Loucy (cell line): ENCODE measurements around the gene GDAP2.

Source experiments
- H2AFZ ChIP-seq: fragments of 200-600 bp; sonication (generic); 2 replicates; pipeline ENCODE4 v1.6.0; 2016; ENCODE audit warnings: antibody characterized with exemption, mild to moderate bottlenecking, low read length, moderate library complexity
- H3F3A ChIP-seq: fragments of 200-600 bp; 2 replicates; pipeline ENCODE4 v1.6.0; 2016; ENCODE audit warnings: antibody characterized with exemption, low read depth, mild to moderate bottlenecking
- H3K27me3 ChIP-seq: fragments of 200-600 bp; sonication (generic); 2 replicates; pipeline ENCODE4 v1.6.1; 2014; ENCODE audit warnings: low read length, mild to moderate bottlenecking; ENCODE audit not compliant: insufficient read depth, poor library complexity, severe bottlenecking
- H3K36me3 ChIP-seq: fragments of 200-600 bp; sonication (generic); 2 replicates; pipeline ENCODE4 v1.6.1; 2016; ENCODE audit warnings: low read length; ENCODE audit not compliant: insufficient read depth
- H3K4me1 ChIP-seq: fragments of 200-600 bp; sonication (generic); 2 replicates; pipeline ENCODE4 v1.5.1; 2014; ENCODE audit warnings: low read length, mild to moderate bottlenecking; ENCODE audit not compliant: insufficient read depth, poor library complexity, severe bottlenecking
- H3K4me2 ChIP-seq: fragments of 200-600 bp; sonication (generic); 2 replicates; pipeline ENCODE4 v1.6.0; 2014; ENCODE audit warnings: antibody characterized with exemption, low read length, low read depth, mild to moderate bottlenecking; ENCODE audit not compliant: poor library complexity, severe bottlenecking
- H3K4me3 ChIP-seq: fragments of 200-600 bp; sonication (generic); 2 replicates; pipeline ENCODE4 v1.5.1; 2014; ENCODE audit warnings: low read length, mild to moderate bottlenecking, mixed read lengths; ENCODE audit not compliant: poor library complexity, severe bottlenecking
- H3K79me2 ChIP-seq: fragments of 200-600 bp; sonication (generic); 2 replicates; pipeline ENCODE4 v1.6.1; 2014; ENCODE audit warnings: low read length; ENCODE audit not compliant: insufficient read depth
- H3K9ac ChIP-seq: fragments of 200-600 bp; sonication (generic); 2 replicates; pipeline ENCODE4 v1.6.0; 2014; ENCODE audit warnings: mild to moderate bottlenecking, low read depth, low read length, moderate library complexity; ENCODE audit not compliant: poor library complexity, severe bottlenecking
- H3K9me2 ChIP-seq: fragments of 200-600 bp; sonication (generic); replicated peaks from 2 replicates; pipeline ENCODE4 v1.6.1; 2016; ENCODE audit warnings: low read depth, low read length, mixed read lengths
- H3K9me3 ChIP-seq: fragments of 200-600 bp; sonication (generic); 2 replicates; pipeline ENCODE4 v1.6.1; 2014; ENCODE audit warnings: mild to moderate bottlenecking, antibody characterized with exemption, low read length, low read depth; ENCODE audit not compliant: insufficient read depth
- H4K20me1 ChIP-seq: fragments of 200-600 bp; sonication (generic); 2 replicates; pipeline ENCODE4 v1.6.0; 2014; ENCODE audit warnings: antibody characterized with exemption, low read length, mild to moderate bottlenecking; ENCODE audit not compliant: insufficient read depth, poor library complexity, severe bottlenecking
- EZH2phosphoT487 ChIP-seq: fragments of 200-600 bp; IDR thresholded peaks from 2 replicates; pipeline ENCODE4 v1.6.1; 2018; ENCODE audit warnings: antibody characterized with exemption, mild to moderate bottlenecking, moderate library complexity, borderline replicate concordance
- TF ChIP-seq, protein P1 (sequence below): fragments of 200-600 bp; sonication (generic); conservative IDR thresholded peaks from 2 replicates; pipeline ENCODE4 v1.5.1; 2014; ENCODE audit warnings: mild to moderate bottlenecking, antibody characterized with exemption, low read length

Gene GDAP2

DNA sequence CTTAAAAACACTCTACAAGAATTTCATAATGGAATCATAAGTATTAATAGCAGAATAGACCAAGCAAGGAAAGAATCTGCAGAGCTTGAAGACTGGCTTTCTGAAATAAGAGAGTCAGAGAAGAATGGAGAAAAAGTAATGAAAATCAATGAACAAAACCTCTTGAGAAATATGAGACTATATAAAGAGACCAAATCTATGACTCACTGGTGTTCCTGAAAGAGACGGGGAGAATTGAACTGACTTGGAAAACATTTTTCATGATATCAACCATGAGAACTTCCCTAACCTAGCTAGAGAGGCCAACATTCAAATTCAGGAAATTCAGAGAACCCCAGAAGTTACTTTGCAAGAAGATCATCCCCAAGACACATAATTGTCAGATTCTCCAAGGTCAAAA is 85.6 kb downstream of the GDAP2 start:
- H3K4me2 ChIP-seq: no peak overlapping the region
- no peaks in the 10 kb centered on the region for H3K9me2 ChIP-seq
- no peak overlapping the region for H3K9ac ChIP-seq
- H4K20me1 ChIP-seq: no peaks in the 10 kb centered on the region
- no peaks in the 10 kb centered on the region for H3K27me3 ChIP-seq
- H3K4me3 ChIP-seq: no peak overlapping the region
- no peaks in the 10 kb centered on the region for H3K79me2 ChIP-seq
- no peaks in the 10 kb centered on the region for H3K4me1 ChIP-seq
- H3F3A ChIP-seq: no peaks in the 10 kb centered on the region
- H3K9me3 ChIP-seq: peaks cover 6% of the 10 kb centered on the region; the same call in 1 of the 2 replicates
- H2AFZ ChIP-seq: no peak overlapping the region
- no peak for TF ChIP-seq EZH2phosphoT487
- TF ChIP-seq, protein P1, sequence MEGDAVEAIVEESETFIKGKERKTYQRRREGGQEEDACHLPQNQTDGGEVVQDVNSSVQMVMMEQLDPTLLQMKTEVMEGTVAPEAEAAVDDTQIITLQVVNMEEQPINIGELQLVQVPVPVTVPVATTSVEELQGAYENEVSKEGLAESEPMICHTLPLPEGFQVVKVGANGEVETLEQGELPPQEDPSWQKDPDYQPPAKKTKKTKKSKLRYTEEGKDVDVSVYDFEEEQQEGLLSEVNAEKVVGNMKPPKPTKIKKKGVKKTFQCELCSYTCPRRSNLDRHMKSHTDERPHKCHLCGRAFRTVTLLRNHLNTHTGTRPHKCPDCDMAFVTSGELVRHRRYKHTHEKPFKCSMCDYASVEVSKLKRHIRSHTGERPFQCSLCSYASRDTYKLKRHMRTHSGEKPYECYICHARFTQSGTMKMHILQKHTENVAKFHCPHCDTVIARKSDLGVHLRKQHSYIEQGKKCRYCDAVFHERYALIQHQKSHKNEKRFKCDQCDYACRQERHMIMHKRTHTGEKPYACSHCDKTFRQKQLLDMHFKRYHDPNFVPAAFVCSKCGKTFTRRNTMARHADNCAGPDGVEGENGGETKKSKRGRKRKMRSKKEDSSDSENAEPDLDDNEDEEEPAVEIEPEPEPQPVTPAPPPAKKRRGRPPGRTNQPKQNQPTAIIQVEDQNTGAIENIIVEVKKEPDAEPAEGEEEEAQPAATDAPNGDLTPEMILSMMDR: no peak
- no peaks in the 10 kb centered on the region for H3K36me3 ChIP-seq

DNA sequence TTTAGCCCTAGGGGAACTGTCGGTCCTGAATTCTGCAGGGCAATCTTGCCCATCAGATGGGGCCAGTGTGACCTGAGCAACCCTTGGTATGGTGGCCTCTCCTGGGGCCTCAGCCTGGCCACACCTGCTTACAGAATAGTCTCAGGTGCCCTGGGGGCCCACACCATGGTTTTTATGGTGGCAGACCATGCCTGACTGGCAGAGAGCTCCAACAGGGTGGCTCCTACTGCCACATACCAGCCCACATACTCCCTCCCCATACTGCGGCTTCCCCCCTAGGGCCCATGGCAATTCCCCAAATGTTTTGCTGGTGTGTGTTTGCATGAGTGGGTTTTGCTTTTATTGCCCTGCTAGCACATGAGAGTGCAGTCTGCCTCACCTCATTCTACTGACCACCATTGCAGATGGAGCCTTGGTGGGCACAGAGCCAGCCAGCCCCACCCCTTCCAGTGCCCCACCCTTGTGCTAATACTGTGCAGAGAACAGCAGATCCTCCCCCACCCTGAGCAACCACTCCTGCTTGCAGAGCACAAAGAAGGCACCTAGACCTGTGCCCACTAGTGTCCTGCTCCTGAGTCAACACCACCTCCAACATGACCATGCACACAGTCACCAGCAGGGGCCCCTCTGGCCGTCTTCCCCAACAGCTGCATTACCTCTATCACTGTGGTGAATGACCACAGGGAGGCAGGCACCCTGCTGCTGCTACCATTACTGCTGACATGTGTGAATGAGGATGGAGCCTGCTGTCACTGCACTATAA is 86.8 kb downstream of the GDAP2 start:
- H3F3A ChIP-seq: no peaks in the 10 kb centered on the region
- no peaks in the 10 kb centered on the region for H3K4me1 ChIP-seq
- no peaks in the 10 kb centered on the region for H3K27me3 ChIP-seq
- peaks cover 6% of the 10 kb centered on the region; the same call in 1 of the 2 replicates for H3K9me3 ChIP-seq
- H2AFZ ChIP-seq: no peak overlapping the region
- H3K9ac ChIP-seq: no peak overlapping the region
- no peak for TF ChIP-seq EZH2phosphoT487
- TF ChIP-seq, protein P1: no peak; the same call in 1 of the 2 replicates
- no peaks in the 10 kb centered on the region for H3K9me2 ChIP-seq
- no peak overlapping the region for H3K4me3 ChIP-seq
- H3K36me3 ChIP-seq: no peaks in the 10 kb centered on the region
- no peak overlapping the region for H3K4me2 ChIP-seq
- no peaks in the 10 kb centered on the region for H4K20me1 ChIP-seq
- H3K79me2 ChIP-seq: no peaks in the 10 kb centered on the region

GRCh38 chr1:117841117-117841650 is 88.2 kb downstream of the GDAP2 start:
- Histone ChIP-seq H4K20me1 (no peaks in the 10 kb centered on the region), H3K27me3 (no peaks in the 10 kb centered on the region), H3K4me3 (no peak overlapping the region), H3K9me2 (no peaks in the 10 kb centered on the region), H3F3A (no peaks in the 10 kb centered on the region), H3K4me1 (no peaks in the 10 kb centered on the region), H2AFZ (no peak overlapping the region), H3K9me3 (peaks cover 6% of the 10 kb centered on the region; the same call in 1 of the 2 replicates), H3K79me2 (no peaks in the 10 kb centered on the region), H3K9ac (no peak overlapping the region), H3K36me3 (no peaks in the 10 kb centered on the region), H3K4me2 (no peak overlapping the region)
- no peak for TF ChIP-seq EZH2phosphoT487
- TF ChIP-seq, protein P1: no peak
